Kidney (tissue), 14 donors: Measurements from ENCODE around the gene PDGFRB. TPM values are rescaled to one million over a fixed set of nuclear protein-coding genes. Genes with fewer than 3 reads are reported as not detected.

Source experiments
- DNase-seq, 5 donors: peaks; one replicate each; pipeline ENCODE4 v3.0.0-alpha.2; 2013 to 2020
- FAIRE-seq: peaks from 2 replicates; lab custom pipeline; 2012; peaks lifted over from hg19 to GRCh38; lab: Jason Lieb, UNC
- H3K27ac ChIP-seq, 2 donors: one replicate each; pipeline ENCODE4 v1.7.0; 2013; ENCODE audit warnings: low read depth in 2 of 2, low read length in 2 of 2, inconsistent platforms in 1 of 2
- H3K27me3 ChIP-seq: one replicate; pipeline ENCODE4 v1.7.1; 2013; ENCODE audit warnings: low read length, inconsistent platforms; ENCODE audit not compliant: control insufficient read depth, insufficient read depth
- H3K36me3 ChIP-seq, 3 donors: one replicate each; pipeline versions ENCODE4 v1.7.0 to v1.7.1; 2013; ENCODE audit warnings: low read length in 3 of 3, control low read depth in 1 of 3, inconsistent platforms in 1 of 3; ENCODE audit not compliant: insufficient read depth in 3 of 3, control insufficient read depth in 2 of 3
- H3K4me1 ChIP-seq, 3 donors: one replicate each; pipeline versions ENCODE4 v1.7.0 to v1.7.1; 2013; ENCODE audit warnings: low read length in 3 of 3, inconsistent platforms in 1 of 3, low read depth in 1 of 3; ENCODE audit not compliant: control insufficient read depth in 2 of 3, insufficient read depth in 2 of 3
- H3K4me3 ChIP-seq, 3 donors: one replicate each; pipeline versions ENCODE4 v1.7.0 to v1.8.1; 2013; ENCODE audit warnings: low read length in 3 of 3, control low read depth in 1 of 3, inconsistent platforms in 1 of 3
- H3K9ac ChIP-seq, 3 donors: one replicate each; pipeline versions ENCODE4 v1.7.0 to v1.7.1; 2013; ENCODE audit warnings: low read length in 3 of 3, control low read depth in 1 of 3, inconsistent platforms in 1 of 3
- H3K9me3 ChIP-seq, 3 donors: one replicate each; pipeline versions ENCODE4 v1.7.0 to v1.7.1; 2013; ENCODE audit warnings: low read length in 3 of 3, control low read depth in 1 of 3, inconsistent platforms in 1 of 3; ENCODE audit not compliant: control insufficient read depth in 2 of 3, insufficient read depth in 1 of 3
- intact Hi-C: fragments of 100-400 bp; cut with DNase I; formaldehyde crosslinking; loops from one replicate; pipeline ENCODE4 v1.11.1; 2022
- polyA plus RNA-seq: library from polyadenylated mRNA; stranded (reverse); fragments of 350-450 nt; fragmentation: Illumina TruSeq; extraction: RNeasy Lipid Tissue Mini Kit (QIAGEN cat#74804); gene quantifications from one replicate; pipeline ENCODE4 v1.2.3, GENCODE V29; 2014; ENCODE audit warnings: low read depth, low replicate concordance; ENCODE audit not compliant: insufficient read depth
- total RNA-seq: library from RNA; stranded (reverse); fragmentation: NEBNext Ultra II Directional; extraction: Animal tissue kit (Norgen Biotek cat#: 25700); gene quantifications from one replicate; pipeline ENCODE4 v1.2.1, GENCODE V29; 2021
- TF ChIP-seq, protein P1 (sequence below): IDR thresholded peaks from 3 replicates; pipeline ENCODE4 v1.5.1; 2012; ENCODE audit warnings: mild to moderate bottlenecking, moderate library complexity, borderline replicate concordance; ENCODE audit not compliant: insufficient read depth; ENCODE audit errors: extremely low read depth
- donor health status: control.
- donor health status: control.
- donor health status: control.
- donor health status: control.
- donor health status: control.
- donor health status: DM: yes; HTN: yes; CAD: no.
- donor health status: Normal renal cell carcinoma (clear cell type).

Gene PDGFRB
- total and polyA plus RNA-seq, 2 donors from 2014 or later, result 50.4 to 104 TPM

DNA sequence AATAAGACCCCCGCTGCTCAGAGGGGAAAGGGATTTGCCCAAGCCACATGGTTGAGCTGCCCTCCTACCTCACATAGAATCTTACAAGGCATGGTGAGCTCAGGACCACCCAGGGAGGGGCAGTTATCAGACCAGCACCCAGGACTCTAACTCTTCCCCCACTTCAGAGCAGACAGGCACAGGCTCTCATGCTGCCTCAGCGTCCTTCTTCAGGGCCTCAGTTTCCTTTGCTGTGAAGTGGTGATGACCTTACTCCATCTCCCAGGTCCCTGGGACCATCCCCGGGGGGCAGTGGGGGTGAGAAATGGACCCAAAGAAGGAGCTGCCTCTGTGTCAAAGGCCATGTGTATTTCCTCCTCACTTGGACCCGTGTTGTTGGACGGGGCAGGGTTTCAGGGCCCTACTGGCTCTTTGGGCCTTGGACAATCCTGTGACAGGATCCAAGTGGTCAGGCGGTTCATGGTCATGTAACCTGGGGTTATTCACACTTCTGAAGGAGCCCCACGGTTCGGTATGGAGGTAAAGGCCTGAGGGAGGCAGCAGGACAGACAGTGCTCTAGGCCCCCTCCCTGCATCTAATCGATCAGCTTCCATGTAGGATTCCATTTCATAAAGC, 37.6 kb downstream of the PDGFRB start:
- TF ChIP-seq, protein P1, sequence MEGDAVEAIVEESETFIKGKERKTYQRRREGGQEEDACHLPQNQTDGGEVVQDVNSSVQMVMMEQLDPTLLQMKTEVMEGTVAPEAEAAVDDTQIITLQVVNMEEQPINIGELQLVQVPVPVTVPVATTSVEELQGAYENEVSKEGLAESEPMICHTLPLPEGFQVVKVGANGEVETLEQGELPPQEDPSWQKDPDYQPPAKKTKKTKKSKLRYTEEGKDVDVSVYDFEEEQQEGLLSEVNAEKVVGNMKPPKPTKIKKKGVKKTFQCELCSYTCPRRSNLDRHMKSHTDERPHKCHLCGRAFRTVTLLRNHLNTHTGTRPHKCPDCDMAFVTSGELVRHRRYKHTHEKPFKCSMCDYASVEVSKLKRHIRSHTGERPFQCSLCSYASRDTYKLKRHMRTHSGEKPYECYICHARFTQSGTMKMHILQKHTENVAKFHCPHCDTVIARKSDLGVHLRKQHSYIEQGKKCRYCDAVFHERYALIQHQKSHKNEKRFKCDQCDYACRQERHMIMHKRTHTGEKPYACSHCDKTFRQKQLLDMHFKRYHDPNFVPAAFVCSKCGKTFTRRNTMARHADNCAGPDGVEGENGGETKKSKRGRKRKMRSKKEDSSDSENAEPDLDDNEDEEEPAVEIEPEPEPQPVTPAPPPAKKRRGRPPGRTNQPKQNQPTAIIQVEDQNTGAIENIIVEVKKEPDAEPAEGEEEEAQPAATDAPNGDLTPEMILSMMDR, result no peak
- Histone ChIP-seq H3K9me3 (no peaks in the 10 kb centered on the region), H3K4me3 (no peak overlapping the region), H3K4me1 (peaks cover 0 to 2% (median 0%) of the 10 kb centered on the region in 3 donors), H3K36me3 (no peaks in the 10 kb centered on the region), H3K27ac (no peak overlapping the region), H3K27me3 (no peaks in the 10 kb centered on the region), H3K9ac (no peak overlapping the region)
- no peak for FAIRE-seq
- intact Hi-C loops, result no loop called here
- DNase-seq, result peak in 2 of 5 donors; percentile 6 to 40

DNA sequence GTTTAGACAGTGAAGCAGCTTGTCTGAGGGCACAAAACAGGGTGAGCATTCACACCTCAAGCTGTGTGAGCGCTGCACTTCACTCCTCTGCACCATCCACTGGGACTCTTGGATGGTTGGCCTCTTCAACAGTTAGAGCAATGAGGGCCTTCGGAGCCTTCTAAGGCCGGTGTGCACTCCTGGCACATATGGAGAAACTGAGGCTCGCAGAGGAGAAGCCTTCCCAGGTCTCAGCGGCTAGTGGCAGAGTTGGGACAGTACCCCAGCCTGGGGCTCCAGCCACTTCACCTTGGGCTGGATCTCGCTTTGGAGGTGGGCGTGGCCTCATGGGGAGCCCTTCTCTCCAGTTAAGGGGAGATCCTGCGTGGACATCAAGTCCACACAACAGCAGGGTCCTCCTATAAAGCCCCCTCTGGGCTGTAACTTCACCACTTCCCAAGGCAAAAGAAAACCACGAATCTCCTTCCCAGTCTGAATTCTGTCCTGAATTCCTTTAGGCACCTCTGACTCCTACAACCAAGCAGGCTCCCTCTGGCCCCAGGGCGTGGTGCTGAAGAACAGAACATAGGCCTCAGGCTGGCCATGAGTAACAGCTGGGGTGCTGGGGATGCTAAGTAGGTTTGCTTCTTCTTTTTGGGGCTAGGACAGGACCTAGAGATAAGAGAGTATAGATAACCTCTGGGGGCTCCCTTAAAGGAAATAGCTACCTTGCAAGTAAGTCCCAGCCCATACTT, 38.8 kb downstream of the PDGFRB start:
- H3K9ac ChIP-seq, result no peak overlapping the region
- H3K9me3 ChIP-seq, result no peaks in the 10 kb centered on the region
- H3K27me3 ChIP-seq, result no peaks in the 10 kb centered on the region
- H3K27ac ChIP-seq, result no peak overlapping the region
- no peak overlapping the region for H3K4me3 ChIP-seq
- intact Hi-C loops, result no loop called here
- no peak for FAIRE-seq
- H3K4me1 ChIP-seq, result peaks cover 0 to 4% (median 0%) of the 10 kb centered on the region in 3 donors
- DNase-seq, result peak in 2 of 5 donors; percentile 4 to 41
- TF ChIP-seq, protein P1, result no peak
- no peaks in the 10 kb centered on the region for H3K36me3 ChIP-seq

DNA sequence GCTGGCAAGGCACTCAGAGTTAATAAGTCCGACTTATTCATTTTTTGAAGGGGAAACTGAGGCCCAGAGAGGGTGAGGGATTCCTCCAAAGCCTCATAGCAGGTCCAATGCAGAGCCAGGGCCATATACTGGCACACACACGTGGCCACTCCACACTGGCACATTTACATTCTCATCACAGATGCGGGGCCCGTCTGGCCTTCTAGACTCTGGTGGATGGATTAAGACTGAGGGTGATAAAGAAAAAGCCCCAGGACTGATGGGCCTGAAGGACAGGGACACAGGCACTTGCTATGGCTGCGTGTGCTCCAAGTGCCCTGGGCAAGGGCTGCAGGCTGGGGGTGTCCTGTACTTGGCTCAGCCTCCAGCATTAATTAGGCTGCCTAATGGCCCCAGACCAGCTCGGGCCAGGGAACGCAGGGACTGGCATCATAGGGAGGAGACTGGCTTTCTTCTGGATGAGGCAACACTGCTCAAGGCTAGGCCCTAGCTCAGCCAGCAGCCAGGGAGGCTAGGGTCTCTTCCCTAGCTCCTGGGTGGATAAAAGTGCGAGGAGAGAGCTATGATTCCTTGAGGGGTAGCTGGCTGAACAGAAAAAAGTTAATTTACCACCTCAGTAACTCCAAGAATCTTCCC, 40.8 kb downstream of the PDGFRB start:
- DNase-seq (peak; percentile 15 to 40 (median 38)), FAIRE-seq (no peak)
- no peak overlapping the region for H3K9ac ChIP-seq
- H3K4me3 ChIP-seq, result no peak overlapping the region
- intact Hi-C loops, result no loop called here
- no peaks in the 10 kb centered on the region for H3K36me3 ChIP-seq
- H3K27ac ChIP-seq, result no peak overlapping the region
- peaks cover 0 to 4% (median 0%) of the 10 kb centered on the region in 3 donors for H3K4me1 ChIP-seq
- H3K9me3 ChIP-seq, result no peaks in the 10 kb centered on the region
- no peaks in the 10 kb centered on the region for H3K27me3 ChIP-seq
- TF ChIP-seq, protein P1, result no peak
